H1 (cell line): ENCODE data around the gene SPOCK1. TPM values are rescaled to one million over a fixed set of nuclear protein-coding genes. Genes with fewer than 3 reads are reported as not detected.

ENCODE experiments used
- CTBP2 ChIP-seq: IDR thresholded peaks from 2 replicates; pipeline ENCODE4 v1.7.0; 2011; ENCODE audit warnings: borderline replicate concordance, mild to moderate bottlenecking, moderate library complexity, mixed read lengths, low read length; ENCODE audit not compliant: insufficient read depth, insufficient read length
- SRF ChIP-seq: IDR thresholded peaks from 2 replicates; pipeline ENCODE4 v1.6.1; 2011; ENCODE audit warnings: mild to moderate bottlenecking, low read depth, low read length, moderate library complexity
- polyA plus RNA-seq, 7 experiments: library from polyadenylated mRNA; depleted of rRNA in 3 of 7; stranded (reverse) in 5 of 7; unstranded in 2 of 7; fragments of >200 nt in 5 of 7; fragments of 200-250 nt in 2 of 7; gene quantifications; 1 replicate in 5 of 7; 2 replicates in 1 of 7; 4 replicates in 1 of 7; pipeline versions ENCODE4 v1.2.1 to v1.2.3, GENCODE V29; 2011 to 2013; ENCODE audit warnings: missing spikeins in 2 of 7, mixed read lengths in 2 of 7
- total RNA-seq: library from RNA; stranded (reverse); fragmentation: NEBNext Ultra II Directional; extraction: Animal tissue kit (Norgen Biotek cat#: 25700); gene quantifications from 2 replicates; pipeline ENCODE4 v1.2.1, GENCODE V29; 2021

SPOCK1 gene
- total and polyA plus RNA-seq, 2 of the 8 experiments (the other 6 are each of a cell fraction or from before 2014, with no cell fraction given): 6.9 to 18.1 TPM

DNA sequence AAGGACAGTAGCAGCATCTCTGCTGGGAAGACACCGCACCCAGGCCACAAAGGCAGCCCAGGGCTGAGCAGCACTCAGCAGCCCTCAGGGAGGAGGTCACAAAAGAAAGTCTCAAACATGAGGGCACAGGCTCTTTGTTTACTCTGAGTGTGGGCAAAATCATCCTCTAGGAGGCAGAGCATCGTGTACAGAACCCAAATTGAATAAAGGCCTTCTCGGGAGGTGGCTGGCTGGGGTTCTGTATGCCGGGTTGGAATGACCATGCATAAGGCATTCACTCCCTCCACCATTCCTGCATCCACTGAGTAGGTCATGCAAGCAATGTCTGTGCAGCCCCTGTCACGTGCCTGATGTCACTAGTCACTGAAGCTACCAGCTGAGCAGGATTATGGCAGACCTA lies 412.8 kb downstream of the SPOCK1 start (continued):
- TF ChIP-seq SRF (no peak), CTBP2 (no peak)
